Measurements from ENCODE around the gene ST7.

GRCh38 chr7:117061751-117062150 lies 108.5 kb downstream of the ST7 start:
- TF ChIP-seq ZNF274 (IDR thresholded peaks at IDR 0.05; ENCODE audit: low read depth, low read length) (no peak), SUZ12 (IDR thresholded peaks at IDR 0.05; ENCODE audit: extremely low read depth, insufficient read depth, insufficient read length) (no peak), YY1 (IDR thresholded peaks at IDR 0.05; ENCODE audit: insufficient read depth, insufficient read length) (no peak)
